Nephron (organoid): ENCODE results near the gene EFCAB8.

Experiments
- H3K27ac Mint-ChIP-seq, 3 experiments: 2 replicates each; pipeline ENCODE4 v1.8.0; 2020; ENCODE audit warnings: mixed read lengths in 3 of 3, mild to moderate bottlenecking in 2 of 3, moderate library complexity in 1 of 3
- H3K27me3 Mint-ChIP-seq: 2 replicates; pipeline ENCODE4 v1.8.0; 2021; ENCODE audit warnings: low read depth, mild to moderate bottlenecking, moderate library complexity, mixed read lengths
- H3K36me3 Mint-ChIP-seq: 2 replicates; pipeline ENCODE4 v1.8.0; 2020; ENCODE audit warnings: low read depth, mixed read lengths
- H3K4me1 Mint-ChIP-seq: 2 replicates; pipeline ENCODE4 v1.8.0; 2020; ENCODE audit warnings: mixed read lengths
- H3K4me3 Mint-ChIP-seq, 3 experiments: 2 replicates each; pipeline ENCODE4 v1.8.0; 2020; ENCODE audit warnings: mild to moderate bottlenecking in 3 of 3, mixed read lengths in 3 of 3, moderate library complexity in 2 of 3
- H3K9me3 Mint-ChIP-seq: 2 replicates; pipeline ENCODE4 v1.8.0; 2020; ENCODE audit warnings: mixed read lengths
- TF ChIP-seq, protein P1 (sequence below), 3 experiments: fragments of 200-600 bp; sonication (generic); IDR thresholded peaks; one replicate each; pipeline ENCODE4 v1.5.0; 2021; ENCODE audit warnings: antibody characterized with exemption in 3 of 3; ENCODE audit not compliant: unreplicated experiment in 3 of 3

The EFCAB8 gene

GRCh38 chr20:32980131-32980941, 121.6 kb downstream of the EFCAB8 start:
- no peaks in the 10 kb centered on the region for H3K9me3 Mint-ChIP-seq
- H3K36me3 Mint-ChIP-seq: no peaks in the 10 kb centered on the region
- H3K27ac Mint-ChIP-seq: no peak overlapping the region
- H3K27me3 Mint-ChIP-seq: peaks cover 3% of the 10 kb centered on the region
- peaks cover 15% of the 10 kb centered on the region for H3K4me1 Mint-ChIP-seq
- H3K4me3 Mint-ChIP-seq: no peak overlapping the region
- TF ChIP-seq, protein P1, sequence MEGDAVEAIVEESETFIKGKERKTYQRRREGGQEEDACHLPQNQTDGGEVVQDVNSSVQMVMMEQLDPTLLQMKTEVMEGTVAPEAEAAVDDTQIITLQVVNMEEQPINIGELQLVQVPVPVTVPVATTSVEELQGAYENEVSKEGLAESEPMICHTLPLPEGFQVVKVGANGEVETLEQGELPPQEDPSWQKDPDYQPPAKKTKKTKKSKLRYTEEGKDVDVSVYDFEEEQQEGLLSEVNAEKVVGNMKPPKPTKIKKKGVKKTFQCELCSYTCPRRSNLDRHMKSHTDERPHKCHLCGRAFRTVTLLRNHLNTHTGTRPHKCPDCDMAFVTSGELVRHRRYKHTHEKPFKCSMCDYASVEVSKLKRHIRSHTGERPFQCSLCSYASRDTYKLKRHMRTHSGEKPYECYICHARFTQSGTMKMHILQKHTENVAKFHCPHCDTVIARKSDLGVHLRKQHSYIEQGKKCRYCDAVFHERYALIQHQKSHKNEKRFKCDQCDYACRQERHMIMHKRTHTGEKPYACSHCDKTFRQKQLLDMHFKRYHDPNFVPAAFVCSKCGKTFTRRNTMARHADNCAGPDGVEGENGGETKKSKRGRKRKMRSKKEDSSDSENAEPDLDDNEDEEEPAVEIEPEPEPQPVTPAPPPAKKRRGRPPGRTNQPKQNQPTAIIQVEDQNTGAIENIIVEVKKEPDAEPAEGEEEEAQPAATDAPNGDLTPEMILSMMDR (IDR thresholded peaks at IDR 0.05; ENCODE audit: unreplicated experiment in 3 of 3): no peak

DNA sequence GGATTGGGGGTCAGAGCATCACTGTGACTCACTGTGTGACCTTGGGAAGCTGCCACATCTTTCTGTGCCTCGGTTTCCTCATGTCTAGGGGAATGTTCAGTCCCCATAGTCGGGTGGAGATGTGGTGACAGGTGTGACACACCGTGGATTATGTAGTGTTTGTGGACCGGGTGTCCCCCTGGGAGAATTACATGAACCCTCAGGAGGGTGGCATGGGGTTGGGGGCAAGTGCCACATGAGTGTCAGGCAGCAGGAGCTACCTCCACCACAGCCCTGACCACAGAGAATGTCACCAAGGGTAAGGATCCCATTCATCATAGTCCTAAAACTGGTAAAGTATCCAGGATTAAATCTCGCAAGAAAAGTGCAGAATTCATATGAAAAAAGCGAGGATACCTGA, 122.3 kb downstream of the EFCAB8 start:
- H3K4me1 Mint-ChIP-seq: peaks cover 15% of the 10 kb centered on the region
- TF ChIP-seq, protein P1 (IDR thresholded peaks at IDR 0.05; ENCODE audit: unreplicated experiment in 3 of 3): no peak
- peaks cover 3% of the 10 kb centered on the region for H3K27me3 Mint-ChIP-seq
- H3K4me3 Mint-ChIP-seq: no peak overlapping the region
- H3K36me3 Mint-ChIP-seq: no peaks in the 10 kb centered on the region
- H3K27ac Mint-ChIP-seq: no peak overlapping the region
- H3K9me3 Mint-ChIP-seq: no peaks in the 10 kb centered on the region

DNA sequence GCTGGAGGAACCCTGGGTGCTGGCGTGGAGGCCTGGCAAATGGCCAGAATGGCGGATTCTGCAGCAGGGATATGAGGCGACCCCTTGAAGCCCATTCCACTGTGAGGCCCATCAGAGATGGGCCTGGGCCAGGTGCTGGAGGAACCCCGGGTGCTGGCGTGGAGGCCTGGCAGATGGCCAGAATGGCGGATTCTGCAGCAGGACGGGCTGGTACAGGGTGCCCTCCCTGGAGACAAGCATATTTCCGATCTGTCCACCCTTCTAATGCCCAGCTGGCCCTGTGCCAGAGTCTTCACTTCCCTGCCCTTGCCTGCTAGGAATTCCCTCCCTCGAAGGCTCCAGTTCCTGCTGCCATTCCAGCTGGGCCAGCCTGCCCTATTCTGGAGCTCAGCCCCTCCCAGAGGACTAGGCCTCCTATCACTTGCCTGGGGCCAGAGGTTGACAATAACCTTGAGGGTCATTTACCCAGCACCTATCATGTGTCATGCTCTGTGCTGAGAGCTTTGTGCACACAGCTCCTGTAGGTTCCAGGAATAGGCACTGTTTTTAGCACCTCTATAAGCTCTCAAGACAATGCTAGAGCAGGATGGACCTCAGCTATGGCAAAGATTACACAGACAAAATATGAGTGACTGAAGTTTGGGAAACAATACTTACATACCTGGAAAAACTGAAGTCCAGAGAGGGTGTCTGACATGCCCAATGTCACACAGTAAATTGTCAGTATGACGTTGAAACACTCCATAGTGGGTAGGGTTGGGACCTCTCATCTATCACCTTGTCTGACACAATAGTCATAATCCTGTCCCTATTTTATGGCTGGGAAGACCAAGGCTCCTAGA, 124.1 kb downstream of the EFCAB8 start:
- TF ChIP-seq, protein P1 (IDR thresholded peaks at IDR 0.05; ENCODE audit: unreplicated experiment in 3 of 3): no peak
- Mint-ChIP-seq H3K27me3 (peaks cover 3% of the 10 kb centered on the region), H3K27ac (no peak overlapping the region), H3K4me3 (no peak overlapping the region), H3K36me3 (no peaks in the 10 kb centered on the region), H3K4me1 (peaks cover 15% of the 10 kb centered on the region), H3K9me3 (no peaks in the 10 kb centered on the region)

DNA sequence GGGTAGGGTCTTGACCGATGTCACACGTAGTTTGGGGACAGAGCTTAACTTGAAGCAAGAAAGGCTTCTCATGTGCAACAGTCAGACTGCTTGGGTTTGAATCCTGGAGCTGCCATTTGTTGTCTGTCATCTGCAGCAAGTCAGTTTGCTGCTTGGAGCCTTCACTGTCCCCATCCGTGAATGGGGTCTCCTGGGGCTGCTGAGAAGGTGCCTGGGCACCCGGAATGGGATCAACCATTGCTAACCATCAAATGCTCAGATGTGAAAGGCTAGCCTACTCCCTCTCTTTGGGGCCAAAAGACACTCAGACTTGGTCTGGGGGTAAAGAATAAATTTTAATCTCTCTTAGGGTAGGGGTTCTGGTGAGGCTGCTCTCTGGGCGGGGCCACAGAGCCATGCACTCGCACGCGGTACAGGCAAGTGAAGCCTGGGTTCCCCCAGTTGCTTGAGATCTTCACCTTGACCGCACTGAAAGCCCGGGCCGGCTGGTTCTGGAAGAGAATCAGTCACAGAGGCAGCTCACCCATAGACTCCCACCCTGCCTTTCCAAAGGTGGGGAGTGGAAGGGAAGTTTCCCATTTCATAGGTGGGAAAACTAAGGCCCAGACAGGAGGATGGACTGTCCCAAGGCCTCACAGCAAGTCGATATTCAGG, 124.9 kb downstream of the EFCAB8 start:
- Mint-ChIP-seq H3K27ac (no peak overlapping the region), H3K9me3 (no peaks in the 10 kb centered on the region), H3K4me1 (peaks cover 15% of the 10 kb centered on the region), H3K36me3 (no peaks in the 10 kb centered on the region), H3K27me3 (no peaks in the 10 kb centered on the region), H3K4me3 (no peak overlapping the region)
- TF ChIP-seq, protein P1 (IDR thresholded peaks at IDR 0.05; ENCODE audit: unreplicated experiment in 3 of 3): no peak

DNA sequence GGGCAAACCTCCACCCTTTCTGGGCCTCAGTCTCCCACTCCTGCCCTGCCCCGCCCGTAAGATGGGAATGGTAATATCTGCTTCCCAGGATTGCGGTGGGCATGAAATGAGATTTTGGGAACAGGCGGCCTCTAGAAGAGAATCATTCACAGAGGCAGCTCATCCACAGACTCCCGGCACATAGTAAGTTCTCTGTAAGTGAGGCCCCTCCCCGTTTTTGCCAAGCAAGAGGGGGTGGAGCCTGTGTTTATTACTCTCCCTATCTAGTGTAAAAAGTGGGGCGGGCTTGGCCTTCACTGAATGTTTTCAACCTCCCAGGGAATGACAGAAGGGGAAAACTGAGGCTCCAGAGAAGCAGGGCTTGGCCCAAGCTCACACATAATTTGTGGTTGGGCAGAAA, 125.5 kb downstream of the EFCAB8 start:
- Mint-ChIP-seq H3K4me1 (peaks cover 15% of the 10 kb centered on the region), H3K9me3 (no peaks in the 10 kb centered on the region), H3K27me3 (no peaks in the 10 kb centered on the region), H3K27ac (no peak overlapping the region), H3K36me3 (no peaks in the 10 kb centered on the region), H3K4me3 (no peak overlapping the region)
- TF ChIP-seq, protein P1 (IDR thresholded peaks at IDR 0.05; ENCODE audit: unreplicated experiment in 3 of 3): no peak
